ENCODE data around the gene NINJ1. TPM values are rescaled to one million over a fixed set of nuclear protein-coding genes. Genes with fewer than 3 reads are reported as not detected.
A peak's percentile ranks its signal among the peaks of the same experiment; 100 is the strongest.

NINJ1 gene
- total and polyA plus RNA-seq, 2 of the 13 experiments (the other 11 are each of a cell fraction or from before 2014, with no cell fraction given) = 81.2 to 92.1 TPM

DNA sequence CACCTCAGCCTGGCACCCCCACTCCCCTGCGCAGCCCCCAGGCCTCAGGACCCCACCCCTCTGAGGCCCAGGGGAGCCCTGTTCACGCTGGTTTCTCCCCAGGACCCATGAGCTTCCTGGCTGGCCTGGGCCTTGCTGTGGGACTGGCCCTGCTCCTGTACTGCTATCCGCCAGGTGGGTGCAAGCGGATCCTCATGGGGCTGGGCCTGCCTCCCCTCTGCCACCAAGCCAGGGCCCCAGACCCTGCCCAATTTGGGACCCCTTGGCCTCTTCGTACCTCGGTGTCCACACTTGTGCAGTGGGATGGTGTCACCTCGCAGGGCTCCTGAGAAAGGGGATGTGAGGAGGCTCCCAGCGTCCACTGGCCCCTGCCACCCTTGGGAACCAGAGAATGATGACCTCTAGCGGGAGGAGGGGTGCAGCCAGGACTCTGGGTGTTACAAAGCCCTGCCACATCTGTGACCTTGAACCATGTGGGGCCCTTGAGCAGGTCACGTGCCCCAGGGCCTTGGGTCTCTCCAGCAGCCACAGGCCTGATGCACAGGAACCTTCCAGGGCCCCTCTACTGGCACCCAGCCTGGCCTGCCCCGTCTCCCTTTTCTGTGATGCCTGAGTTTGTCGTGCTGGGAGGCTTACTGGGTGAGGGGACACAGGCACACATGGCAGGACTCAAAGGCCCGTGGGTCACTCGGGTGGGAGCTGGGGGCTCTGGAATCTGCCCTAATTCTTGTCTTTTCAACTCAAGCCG is 21.8 kb downstream of the NINJ1 start (continued):
- peak; percentile 99 for TF ChIP-seq ZNF687 (CRISPR knock-in tag; IDR thresholded peaks at IDR 0.05)
- peak; percentile 84 for TF ChIP-seq IRF2 (CRISPR knock-in tag; IDR thresholded peaks at IDR 0.05)
- TF ChIP-seq, protein P1, sequence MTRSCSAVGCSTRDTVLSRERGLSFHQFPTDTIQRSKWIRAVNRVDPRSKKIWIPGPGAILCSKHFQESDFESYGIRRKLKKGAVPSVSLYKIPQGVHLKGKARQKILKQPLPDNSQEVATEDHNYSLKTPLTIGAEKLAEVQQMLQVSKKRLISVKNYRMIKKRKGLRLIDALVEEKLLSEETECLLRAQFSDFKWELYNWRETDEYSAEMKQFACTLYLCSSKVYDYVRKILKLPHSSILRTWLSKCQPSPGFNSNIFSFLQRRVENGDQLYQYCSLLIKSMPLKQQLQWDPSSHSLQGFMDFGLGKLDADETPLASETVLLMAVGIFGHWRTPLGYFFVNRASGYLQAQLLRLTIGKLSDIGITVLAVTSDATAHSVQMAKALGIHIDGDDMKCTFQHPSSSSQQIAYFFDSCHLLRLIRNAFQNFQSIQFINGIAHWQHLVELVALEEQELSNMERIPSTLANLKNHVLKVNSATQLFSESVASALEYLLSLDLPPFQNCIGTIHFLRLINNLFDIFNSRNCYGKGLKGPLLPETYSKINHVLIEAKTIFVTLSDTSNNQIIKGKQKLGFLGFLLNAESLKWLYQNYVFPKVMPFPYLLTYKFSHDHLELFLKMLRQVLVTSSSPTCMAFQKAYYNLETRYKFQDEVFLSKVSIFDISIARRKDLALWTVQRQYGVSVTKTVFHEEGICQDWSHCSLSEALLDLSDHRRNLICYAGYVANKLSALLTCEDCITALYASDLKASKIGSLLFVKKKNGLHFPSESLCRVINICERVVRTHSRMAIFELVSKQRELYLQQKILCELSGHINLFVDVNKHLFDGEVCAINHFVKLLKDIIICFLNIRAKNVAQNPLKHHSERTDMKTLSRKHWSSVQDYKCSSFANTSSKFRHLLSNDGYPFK (CRISPR knock-in tag; IDR thresholded peaks at IDR 0.05; ENCODE audit: borderline replicate concordance) = peak; percentile 24; the same call in 1 of the 2 replicates
- no peak for TF ChIP-seq CENPT (CRISPR knock-in tag; IDR thresholded peaks at IDR 0.05; ENCODE audit: low read depth)
- TF ChIP-seq ZUFSP (CRISPR knock-in tag; IDR thresholded peaks at IDR 0.05; ENCODE audit: borderline replicate concordance) = no peak
- TF ChIP-seq KLF6 (CRISPR knock-in tag; IDR thresholded peaks at IDR 0.05) = peak; percentile 71; the same call in 1 of the 2 replicates
- TF ChIP-seq, protein P2, sequence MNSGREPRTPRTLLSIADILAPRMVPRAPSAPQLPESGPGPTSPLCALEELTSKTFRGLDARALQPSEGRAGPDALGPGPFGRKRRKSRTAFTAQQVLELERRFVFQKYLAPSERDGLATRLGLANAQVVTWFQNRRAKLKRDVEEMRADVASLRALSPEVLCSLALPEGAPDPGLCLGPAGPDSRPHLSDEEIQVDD (CRISPR knock-in tag; IDR thresholded peaks at IDR 0.05; ENCODE audit: borderline replicate concordance) = no peak
- no peak for TF ChIP-seq ZNF33A (CRISPR knock-in tag; IDR thresholded peaks at IDR 0.05; ENCODE audit: borderline replicate concordance)
- no peak for TF ChIP-seq ZHX1 (CRISPR knock-in tag; IDR thresholded peaks at IDR 0.05; ENCODE audit: low read depth)
- no peak for TF ChIP-seq ZNF576 (CRISPR knock-in tag; IDR thresholded peaks at IDR 0.05)
- peak; percentile 92 for TF ChIP-seq NR2C2 (CRISPR knock-in tag; IDR thresholded peaks at IDR 0.05; ENCODE audit: borderline replicate concordance)
- no peak for TF ChIP-seq ZNF296 (CRISPR knock-in tag; conservative IDR thresholded peaks at IDR 0.05)
- TF ChIP-seq, protein P3, sequence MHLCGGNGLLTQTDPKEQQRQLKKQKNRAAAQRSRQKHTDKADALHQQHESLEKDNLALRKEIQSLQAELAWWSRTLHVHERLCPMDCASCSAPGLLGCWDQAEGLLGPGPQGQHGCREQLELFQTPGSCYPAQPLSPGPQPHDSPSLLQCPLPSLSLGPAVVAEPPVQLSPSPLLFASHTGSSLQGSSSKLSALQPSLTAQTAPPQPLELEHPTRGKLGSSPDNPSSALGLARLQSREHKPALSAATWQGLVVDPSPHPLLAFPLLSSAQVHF (CRISPR knock-in tag; IDR thresholded peaks at IDR 0.05) = no peak
